GM12878 (cell line): ENCODE data around the gene CHP2. TPM values are rescaled to one million over a fixed set of nuclear protein-coding genes. Genes with fewer than 3 reads are reported as not detected.

Experiments
- ATAC-seq: fragments of 200-7000 bp; cut with Tn5 transposase; 3 replicates; pipeline ENCODE4 v1.9.1; 2020; ENCODE audit warnings: mild to moderate bottlenecking, moderate library complexity
- BruUV-seq: library from RNA; stranded (reverse); fragments of 400-500 nt; replicated peaks from 2 replicates; lab custom pipeline; 2021; lab: Mats Ljungman, UMichigan
- CTCF ChIA-PET: fragments of 300-600 bp; sonication (Branson Sonifier 250); formaldehyde crosslinking; extraction: SDS; loops from one replicate; lab custom pipeline; 2021; ENCODE audit warnings: inconsistent platforms; lab: Yijun Ruan, JAX
- POLR2A ChIA-PET: fragments of 350-600 bp; formaldehyde crosslinking; extraction: SDS; loops from one replicate; lab custom pipeline; 2021; ENCODE audit warnings: inconsistent platforms; lab: Charles Lee
- RAD21 ChIA-PET: fragments of 300-600 bp; sonication (Branson Sonifier 250); formaldehyde crosslinking; loops from one replicate; lab custom pipeline; 2023; ENCODE audit warnings: antibody characterized with exemption; ENCODE audit not compliant: unreplicated experiment; lab: Charles Lee
- SMC1A ChIA-PET: fragments of 300-600 bp; sonication (Branson Sonifier 250); formaldehyde crosslinking; loops from one replicate; lab custom pipeline; 2023; ENCODE audit not compliant: unreplicated experiment, uncharacterized antibody; lab: Charles Lee
- DNase-seq: peaks from one replicate; pipeline ENCODE4 v3.0.0-alpha.2; 2011; ENCODE audit warnings: low read depth, low spot score
- FAIRE-seq: peaks from 3 replicates; lab custom pipeline; 2011; peaks lifted over from hg19 to GRCh38; lab: Jason Lieb, UNC
- H2AFZ ChIP-seq: 2 replicates; pipeline ENCODE4 v1.6.0; 2011; ENCODE audit warnings: low read depth, low read length, control low read depth; ENCODE audit not compliant: control insufficient read depth
- H3K27ac ChIP-seq: 2 replicates; pipeline ENCODE4 v1.5.1; 2011; ENCODE audit warnings: control low read depth; ENCODE audit not compliant: control insufficient read depth, insufficient read depth
- H3K27me3 ChIP-seq, 2 experiments: replicated peaks in 1 of 2; 2 replicates each; pipeline versions ENCODE4 v1.6.0 to v1.6.1; 2011; ENCODE audit warnings: low read length in 1 of 2; ENCODE audit not compliant: control insufficient read depth in 2 of 2, insufficient read depth in 2 of 2
- H3K36me3 ChIP-seq, 2 experiments: 2 replicates each; pipeline ENCODE4 v1.5.1; 2011; ENCODE audit warnings: low read length in 1 of 2; ENCODE audit not compliant: control insufficient read depth in 2 of 2, insufficient read depth in 2 of 2
- H3K4me1 ChIP-seq: 2 replicates; pipeline ENCODE4 v1.6.1; 2011; ENCODE audit warnings: mild to moderate bottlenecking, low read length, moderate library complexity, mixed read lengths; ENCODE audit not compliant: control insufficient read depth, insufficient read depth
- H3K4me2 ChIP-seq: 2 replicates; pipeline ENCODE4 v1.6.0; 2011; ENCODE audit warnings: control low read depth; ENCODE audit not compliant: control insufficient read depth, insufficient read depth
- H3K4me3 ChIP-seq: fragments of 200-600 bp; sonication (generic); 2 replicates; pipeline ENCODE4 v1.5.1; 2016
- H3K79me2 ChIP-seq: 2 replicates; pipeline ENCODE4 v1.6.0; 2011; ENCODE audit warnings: low read length; ENCODE audit not compliant: control insufficient read depth, insufficient read depth
- H3K9ac ChIP-seq: 2 replicates; pipeline ENCODE4 v1.8.0; 2011; ENCODE audit warnings: low read length, control low read depth, mixed read lengths; ENCODE audit not compliant: control insufficient read depth, insufficient read depth
- H3K9me3 ChIP-seq: replicated peaks from 3 replicates; pipeline ENCODE4 v1.5.1; 2011; ENCODE audit warnings: mild to moderate bottlenecking, low read length; ENCODE audit not compliant: control insufficient read depth, insufficient read depth
- H4K20me1 ChIP-seq: 2 replicates; pipeline ENCODE4 v1.6.0; 2011; ENCODE audit not compliant: control insufficient read depth, insufficient read depth
- NFYB ChIP-seq: IDR thresholded peaks from 2 replicates; pipeline ENCODE4 v1.6.1; 2011; ENCODE audit warnings: low read depth, mild to moderate bottlenecking, low read length, improper control_type of control experiment, moderate library complexity; ENCODE audit not compliant: insufficient read depth
- RUNX3 ChIP-seq: IDR thresholded peaks from 2 replicates; pipeline ENCODE4 v1.6.1; 2012; ENCODE audit warnings: low read length, inconsistent platforms
- ZNF687 ChIP-seq: fragments of 450-650 bp; IDR thresholded peaks from 2 replicates; pipeline ENCODE4 v1.6.1; 2017; ENCODE audit warnings: mild to moderate bottlenecking, moderate library complexity
- WGBS: methylation state at CpG from one replicate; pipeline ENCODE4 v1.1.6; 2016; ENCODE audit warnings: low lambda C conversion rate; ENCODE audit not compliant: insufficient replicate concordance, insufficient coverage; ENCODE audit errors: missing lambda C conversion rate; 5-methylcytosine and 5-hydroxymethylcytosine counted together
- in situ Hi-C: fragments of 300-500 bp; cut with MboI; formaldehyde crosslinking; loops from 9 replicates; pipeline ENCODE4 v1.14.3; 2018; ENCODE audit warnings: mixed read lengths
- intact Hi-C: fragments of 100-400 bp; cut with micrococcal nuclease; formaldehyde crosslinking; loops from one replicate; pipeline ENCODE4 v1.14.2; 2022; ENCODE audit not compliant: unreplicated experiment
- polyA plus RNA-seq, 11 experiments: library from polyadenylated mRNA; depleted of rRNA in 4 of 11; unstranded in 6 of 11; stranded (reverse) in 5 of 11; fragments of >200 nt; fragmentation: Nextera tagmentation in 4 of 11; fragmentation: Illumina TruSeq in 1 of 11; extraction: Ambion mirVana in 4 of 11; extraction: Trizol in 1 of 11; gene quantifications; 1 replicate in 1 of 11; 2 replicates in 10 of 11; pipeline versions ENCODE4 v1.2.1 to v1.2.3, GENCODE V29; 2011 to 2016; ENCODE audit warnings: inconsistent platforms in 2 of 11, missing spikeins in 2 of 11, low read depth in 1 of 11
- total RNA-seq, 4 experiments: library from RNA; depleted of rRNA in 3 of 4; stranded (reverse); fragments of >200 nt in 3 of 4; fragmentation: Illumina TruSeq in 1 of 4; extraction: Trizol in 1 of 4; gene quantifications; 2 replicates each; pipeline versions ENCODE4 v1.2.1 to v1.2.3, GENCODE V29; 2013 to 2021

The CHP2 gene
- total and polyA plus RNA-seq, 10 of the 15 experiments (the other 5 are each of a cell fraction or from before 2014, with no cell fraction given) = not detected

GRCh38 chr16:23788685-23789084 lies 33.9 kb downstream of the CHP2 start:
- WGBS = 25% methylated on average over 3 of the region's 3 CpGs
- no peaks in the 10 kb centered on the region for H3K79me2 ChIP-seq
- ChIA-PET CTCF (interaction anchor here (1.7 kb wide), 1 partner anchor 12 kb away, joined by 4 read pairs; no protein-coding TSS in a partner anchor), POLR2A (no interaction called here)
- H3K9ac ChIP-seq = no peak overlapping the region
- FAIRE-seq = no peak
- in situ Hi-C loops (no loop called here), intact Hi-C loops (no loop called here)
- H4K20me1 ChIP-seq = no peaks in the 10 kb centered on the region
- 0 out of 2 replicates have a peak, but pooled peaks have one; percentile 24 for TF ChIP-seq RUNX3
- TF ChIP-seq ZNF687 = no peak
- TF ChIP-seq NFYB = peak; percentile 59
- TF ChIP-seq, all 136 proteins: peak for 2
- Histone ChIP-seq H3K4me2 (no peak overlapping the region), H3K36me3 (no peaks in the 10 kb centered on the region), H3K4me1 (no peaks in the 10 kb centered on the region), H3K27me3 (no peaks in the 10 kb centered on the region), H3K27ac (no peak overlapping the region), H2AFZ (no peak overlapping the region), H3K4me3 (no peak overlapping the region), H3K9me3 (no peaks in the 10 kb centered on the region)
- ChIA-PET RAD21 (no interaction called here), SMC1A (interaction anchor here (1.3 kb wide), 2 partner anchors 9 to 12 kb away, joined by 3 to 5 read pairs; no protein-coding TSS in a partner anchor)
- DNase-seq (no peak), ATAC-seq (no peak)
- no TSS peak for BruUV-seq
